GM19452 (cell line): ENCODE results near the gene CR2.
"Not testable (repeated sequence)": the region's sequence is repeated elsewhere in the genome, so short reads cannot be mapped to it uniquely, and the experiment has no call there.

Source experiments
- ATAC-seq: cut with Tn5 transposase; IDR thresholded peaks from one replicate; pipeline ENCODE4 v1.9.1; 2021; ENCODE audit not compliant: unreplicated experiment

The CR2 gene

GRCh38 chr1:207444514-207445217, 9.5 kb upstream of the CR2 start:
- no peak for ATAC-seq

GRCh38 chr1:207453710-207454045, 450 bp upstream of the CR2 start:
- peak; percentile 23 for ATAC-seq

GRCh38 chr1:207455183-207455754, 1.1 kb downstream of the CR2 start:
- peak; percentile 33 for ATAC-seq

- no peak for ATAC-seq
Measured at GRCh38 chr1:207458414-207458813, 4.3 kb downstream of the CR2 start.

- no peak for ATAC-seq
Measured at GRCh38 chr1:207459008-207459407, 4.9 kb downstream of the CR2 start.

- ATAC-seq, result no peak
Measured at GRCh38 chr1:207461649-207462048, 7.5 kb downstream of the CR2 start.

GRCh38 chr1:207462535-207462934, 8.4 kb downstream of the CR2 start:
- ATAC-seq, result no peak

GRCh38 chr1:207463021-207463420, 8.9 kb downstream of the CR2 start:
- ATAC-seq, result no peak

GRCh38 chr1:207463571-207463970, 9.4 kb downstream of the CR2 start:
- no peak for ATAC-seq

GRCh38 chr1:207470927-207471326, 16.8 kb downstream of the CR2 start:
- ATAC-seq, result no peak

- no peak for ATAC-seq
Measured at GRCh38 chr1:207474210-207474609, 20.1 kb downstream of the CR2 start.

GRCh38 chr1:207486198-207486597, 32.1 kb downstream of the CR2 start:
- ATAC-seq, result no peak

- ATAC-seq, result no peak
Measured at GRCh38 chr1:207487636-207488035, 33.5 kb downstream of the CR2 start.

- no peak for ATAC-seq
Measured at GRCh38 chr1:207493212-207493611, 39.1 kb downstream of the CR2 start.

- ATAC-seq, result no peak
Measured at GRCh38 chr1:207494171-207494570, 40.0 kb downstream of the CR2 start.

- ATAC-seq, result not testable (repeated sequence)
Measured at GRCh38 chr1:207495281-207495680, 41.2 kb downstream of the CR2 start.

- ATAC-seq, result peak; percentile 57
Measured at GRCh38 chr1:207495801-207496792, 42.0 kb downstream of the CR2 start, which contains the start of gene CR1. TSS of gene CR1 (plus strand) at chr1:207496157. CDS start at chr1:207496268, 111 bp downstream.

GRCh38 chr1:207497941-207498340, 43.8 kb downstream of the CR2 start:
- no peak for ATAC-seq

- ATAC-seq, result no peak
Measured at GRCh38 chr1:207499573-207499972, 45.4 kb downstream of the CR2 start.

GRCh38 chr1:207500306-207500705, 46.2 kb downstream of the CR2 start:
- no peak for ATAC-seq

- ATAC-seq, result no peak
Measured at GRCh38 chr1:207501071-207501470, 46.9 kb downstream of the CR2 start.

- ATAC-seq, result no peak
Measured at GRCh38 chr1:207502726-207503125, 48.6 kb downstream of the CR2 start.
